Skeletal muscle tissue (tissue), 4 donors: ENCODE results near the gene SLC35F1. TPM values are rescaled to one million over a fixed set of nuclear protein-coding genes. Genes with fewer than 3 reads are reported as not detected.
A peak's percentile ranks its signal among the peaks of the same experiment; 100 is the strongest.

Experiments
- H3K27ac ChIP-seq: one replicate; pipeline ENCODE4 v1.7.0; 2013; ENCODE audit warnings: mild to moderate bottlenecking, low read depth, low read length, inconsistent platforms
- H3K27me3 ChIP-seq, 3 donors: one replicate each; pipeline ENCODE4 v1.7.0; 2013; ENCODE audit warnings: low read length in 3 of 3; ENCODE audit not compliant: control insufficient read depth in 3 of 3, insufficient read depth in 3 of 3
- H3K36me3 ChIP-seq, 3 donors: one replicate each; pipeline ENCODE4 v1.7.0; 2013; ENCODE audit warnings: low read length in 3 of 3; ENCODE audit not compliant: control insufficient read depth in 3 of 3, insufficient read depth in 3 of 3
- H3K4me1 ChIP-seq, 3 donors: one replicate each; pipeline ENCODE4 v1.7.0; 2013; ENCODE audit warnings: low read length in 3 of 3, mild to moderate bottlenecking in 3 of 3; ENCODE audit not compliant: control insufficient read depth in 3 of 3, insufficient read depth in 3 of 3
- H3K4me3 ChIP-seq, 3 donors: one replicate each; pipeline ENCODE4 v1.7.0; 2013; ENCODE audit warnings: low read length in 3 of 3
- H3K9ac ChIP-seq, 3 donors: one replicate each; pipeline ENCODE4 v1.7.0; 2013; ENCODE audit warnings: low read length in 3 of 3, mild to moderate bottlenecking in 3 of 3, moderate library complexity in 2 of 3, low read depth in 1 of 3
- H3K9me3 ChIP-seq, 3 donors: one replicate each; pipeline ENCODE4 v1.7.0; 2013; ENCODE audit warnings: low read length in 3 of 3; ENCODE audit not compliant: control insufficient read depth in 3 of 3
- total RNA-seq: library from RNA; depleted of rRNA; stranded (reverse); fragments of >200 nt; gene quantifications from one replicate; pipeline ENCODE4 v1.2.3, GENCODE V29; 2014
- donor health status: Osteomylitis.

The SLC35F1 gene
- total RNA-seq, 1 donor from 2014 or later: 3.1 TPM

- H3K27me3 ChIP-seq: no peaks in the 10 kb centered on the region
- no peak overlapping the region for H3K27ac ChIP-seq
- H3K36me3 ChIP-seq: no peaks in the 10 kb centered on the region
- H3K4me1 ChIP-seq: no peaks in the 10 kb centered on the region
- H3K9me3 ChIP-seq: no peaks in the 10 kb centered on the region
- no peak overlapping the region for H3K4me3 ChIP-seq
- no peak overlapping the region for H3K9ac ChIP-seq
These were observed 291.7 kb downstream of the SLC35F1 start for GRCh38 chr6:118198746-118199145.

- Histone ChIP-seq H3K9me3 (no peaks in the 10 kb centered on the region), H3K36me3 (no peaks in the 10 kb centered on the region), H3K4me1 (no peaks in the 10 kb centered on the region), H3K27ac (no peak overlapping the region), H3K4me3 (no peak overlapping the region), H3K27me3 (no peaks in the 10 kb centered on the region), H3K9ac (no peak overlapping the region)
These were observed 293.1 kb downstream of the SLC35F1 start for GRCh38 chr6:118200160-118200559.

GRCh38 chr6:118202517-118202916, 295.5 kb downstream of the SLC35F1 start:
- H3K36me3 ChIP-seq: no peaks in the 10 kb centered on the region
- H3K4me1 ChIP-seq: no peaks in the 10 kb centered on the region
- H3K9me3 ChIP-seq: no peaks in the 10 kb centered on the region
- H3K9ac ChIP-seq: no peak overlapping the region
- H3K4me3 ChIP-seq: no peak overlapping the region
- no peaks in the 10 kb centered on the region for H3K27me3 ChIP-seq
- no peak overlapping the region for H3K27ac ChIP-seq

- no peaks in the 10 kb centered on the region for H3K9me3 ChIP-seq
- no peak overlapping the region for H3K9ac ChIP-seq
- no peak overlapping the region for H3K27ac ChIP-seq
- H3K27me3 ChIP-seq: no peaks in the 10 kb centered on the region
- no peaks in the 10 kb centered on the region for H3K36me3 ChIP-seq
- no peaks in the 10 kb centered on the region for H3K4me1 ChIP-seq
- no peak overlapping the region for H3K4me3 ChIP-seq
These were observed 296.5 kb downstream of the SLC35F1 start for GRCh38 chr6:118203545-118203944.

GRCh38 chr6:118206221-118206620, 299.2 kb downstream of the SLC35F1 start:
- no peaks in the 10 kb centered on the region for H3K9me3 ChIP-seq
- H3K4me3 ChIP-seq: no peak overlapping the region
- no peak overlapping the region for H3K9ac ChIP-seq
- H3K27me3 ChIP-seq: no peaks in the 10 kb centered on the region
- no peaks in the 10 kb centered on the region for H3K36me3 ChIP-seq
- no peak overlapping the region for H3K27ac ChIP-seq
- no peaks in the 10 kb centered on the region for H3K4me1 ChIP-seq

GRCh38 chr6:118207947-118208346, 300.9 kb downstream of the SLC35F1 start:
- no peaks in the 10 kb centered on the region for H3K27me3 ChIP-seq
- no peak overlapping the region for H3K9ac ChIP-seq
- H3K36me3 ChIP-seq: no peaks in the 10 kb centered on the region
- H3K4me3 ChIP-seq: no peak overlapping the region
- H3K4me1 ChIP-seq: no peaks in the 10 kb centered on the region
- no peaks in the 10 kb centered on the region for H3K9me3 ChIP-seq
- H3K27ac ChIP-seq: no peak overlapping the region

- H3K4me1 ChIP-seq: peaks cover 0 to under 1% (median under 1%) of the 10 kb centered on the region in 3 donors
- no peak overlapping the region for H3K27ac ChIP-seq
- no peaks in the 10 kb centered on the region for H3K36me3 ChIP-seq
- no peak overlapping the region for H3K9ac ChIP-seq
- H3K4me3 ChIP-seq: no peak overlapping the region
- H3K9me3 ChIP-seq: no peaks in the 10 kb centered on the region
- no peaks in the 10 kb centered on the region for H3K27me3 ChIP-seq
These were observed 305.5 kb downstream of the SLC35F1 start for GRCh38 chr6:118212451-118213173.

- Histone ChIP-seq H3K9me3 (no peaks in the 10 kb centered on the region), H3K9ac (no peak overlapping the region), H3K36me3 (no peaks in the 10 kb centered on the region), H3K4me1 (peaks cover 0 to 6% (median 4%) of the 10 kb centered on the region in 3 donors), H3K4me3 (no peak overlapping the region), H3K27ac (no peak overlapping the region), H3K27me3 (no peaks in the 10 kb centered on the region)
These were observed 308.2 kb downstream of the SLC35F1 start for GRCh38 chr6:118215269-118215668.

- Histone ChIP-seq H3K36me3 (no peaks in the 10 kb centered on the region), H3K9ac (no peak overlapping the region), H3K4me3 (no peak overlapping the region), H3K4me1 (peaks cover 0 to 17% (median 8%) of the 10 kb centered on the region in 3 donors), H3K9me3 (no peaks in the 10 kb centered on the region), H3K27ac (no peak overlapping the region), H3K27me3 (no peaks in the 10 kb centered on the region)
These were observed 309.7 kb downstream of the SLC35F1 start for GRCh38 chr6:118216751-118217150.

GRCh38 chr6:118218156-118218555, 311.1 kb downstream of the SLC35F1 start:
- Histone ChIP-seq H3K4me1 (peaks cover 0 to 17% (median 8%) of the 10 kb centered on the region in 3 donors), H3K9me3 (no peaks in the 10 kb centered on the region), H3K9ac (no peak overlapping the region), H3K27me3 (no peaks in the 10 kb centered on the region), H3K4me3 (no peak overlapping the region), H3K36me3 (no peaks in the 10 kb centered on the region), H3K27ac (peak overlapping the region; percentile 55)
